ENCODE data around the gene GCM1. TPM values are rescaled to one million over a fixed set of nuclear protein-coding genes. Genes with fewer than 3 reads are reported as not detected.

Gene GCM1
- total RNA-seq, 1 experiment from 2014 or later, result 0.07 TPM

GRCh38 chr6:53107091-53107490 lies 41.5 kb downstream of the GCM1 start:
- RAD21 ChIA-PET (ENCODE audit: low non-redundant PET in 1 of 2, low total read pairs in 2 of 2, uncharacterized antibody in 2 of 2, unreplicated experiment in 2 of 2), result no interaction called here
- POLR2A ChIA-PET, result no interaction called here
- ATAC-seq (no peak), DNase-seq (ENCODE audit: low read depth, low spot score) (no peak)
- Histone ChIP-seq H4K20me1 (ENCODE audit: insufficient read depth) (no peaks in the 10 kb centered on the region), H3K9me2 (ENCODE audit: insufficient read depth) (no peaks in the 10 kb centered on the region), H3K27me3 (ENCODE audit: insufficient read depth, low read length) (no peaks in the 10 kb centered on the region), H3K36me3 (ENCODE audit: control insufficient read depth in 1 of 2, insufficient read depth in 2 of 2, low read length in 2 of 2) (peaks cover under 1 to 2% of the 10 kb centered on the region in 2 experiments; a peak in 2 of 4 replicates), H3K9me3 (ENCODE audit: control insufficient read depth in 1 of 2, insufficient read depth in 1 of 2, low read depth in 1 of 2, low read length in 2 of 2) (no peaks in the 10 kb centered on the region), H3K79me2 (ENCODE audit: insufficient read depth, low read length) (no peaks in the 10 kb centered on the region), H3K4me2 (ENCODE audit: low read length) (no peak overlapping the region), H3K4me1 (ENCODE audit: control insufficient read depth in 1 of 2, insufficient read depth in 2 of 2, low read length in 2 of 2) (0 out of 4 replicates have a peak, but pooled peaks cover 0 to under 1% of the 10 kb centered on the region in 2 experiments), H3K9ac (ENCODE audit: low read length) (no peak overlapping the region), H3K27ac (ENCODE audit: low read depth, low read length) (no peak overlapping the region), H3K4me3 (replicated peaks in 1 of 2; ENCODE audit: low read depth in 1 of 2, low read length in 2 of 2) (no peak overlapping the region), H2AFZ (ENCODE audit: low read depth, low read length, poor library complexity, severe bottlenecking) (no peak overlapping the region)
- CTCF ChIA-PET, result no interaction called here
- BruUV-seq (replicated peaks), result no TSS peak
- TF ChIP-seq CEBPB (IDR thresholded peaks at IDR 0.05; ENCODE audit: low read depth), result no peak
- TF ChIP-seq SRF (IDR thresholded peaks at IDR 0.05; ENCODE audit: low read depth), result no peak
- no peak for TF ChIP-seq EGR1 (IDR thresholded peaks at IDR 0.05; ENCODE audit: low read depth)
- no peak for TF ChIP-seq MAX (IDR thresholded peaks at IDR 0.05)
- TF ChIP-seq POLR2AphosphoS5 (IDR thresholded peaks at IDR 0.05; ENCODE audit: low read depth, low read length), result no peak
- no peak for TF ChIP-seq SIN3A (IDR thresholded peaks at IDR 0.05; ENCODE audit: low read depth)
- TF ChIP-seq EZH2 (IDR thresholded peaks at IDR 0.05), result no peak
- TF ChIP-seq ZBTB33 (IDR thresholded peaks at IDR 0.05; ENCODE audit: extremely low read depth, insufficient replicate concordance, low read length), result no peak
- TF ChIP-seq ATF3 (IDR thresholded peaks at IDR 0.05), result no peak
- TF ChIP-seq ZNF274 (IDR thresholded peaks at IDR 0.05; ENCODE audit: low read depth, low read length), result no peak
- TF ChIP-seq POLR2A (IDR thresholded peaks at IDR 0.05; ENCODE audit: borderline replicate concordance, extremely low read depth, insufficient read depth, insufficient read length), result no peak
- TF ChIP-seq JUND (IDR thresholded peaks at IDR 0.05), result no peak
- TF ChIP-seq REST (IDR thresholded peaks at IDR 0.05; ENCODE audit: low read depth), result no peak
- no peak for TF ChIP-seq EZH2phosphoT487 (IDR thresholded peaks at IDR 0.05; ENCODE audit: borderline replicate concordance)
- no peak for TF ChIP-seq YY1 (IDR thresholded peaks at IDR 0.05; ENCODE audit: extremely low read depth, insufficient replicate concordance, low read depth, low read length)
- intact Hi-C loops (cut with micrococcal nuclease), result no loop called here

Data from HCT116 (cell line).